Neural progenitor cell (in vitro differentiated cells): Measurements from ENCODE around the gene GPRC5B. TPM values are rescaled to one million over a fixed set of nuclear protein-coding genes. Genes with fewer than 3 reads are reported as not detected.

Experiments used
- DNase-seq: peaks from one replicate; pipeline ENCODE4 v3.0.0-alpha.2; 2016; ENCODE audit warnings: low spot score
- H2AFZ ChIP-seq: fragments of 200-600 bp; sonication (generic); replicated peaks from 2 replicates; pipeline ENCODE4 v1.6.1; 2016; ENCODE audit warnings: antibody characterized with exemption
- H3F3A ChIP-seq: fragments of 200-600 bp; sonication (generic); 2 replicates; pipeline ENCODE4 v1.6.1; 2016; ENCODE audit warnings: antibody characterized with exemption, low read depth
- H3K27ac ChIP-seq: fragments of 200-600 bp; sonication (generic); 2 replicates; pipeline ENCODE4 v1.5.1; 2016; ENCODE audit warnings: mild to moderate bottlenecking
- H3K27me3 ChIP-seq: fragments of 200-600 bp; sonication (generic); 2 replicates; pipeline ENCODE4 v1.6.1; 2016; ENCODE audit warnings: mild to moderate bottlenecking, moderate library complexity
- H3K36me3 ChIP-seq: fragments of 200-600 bp; sonication (generic); 2 replicates; pipeline ENCODE4 v1.5.1; 2016
- H3K4me1 ChIP-seq: fragments of 200-600 bp; sonication (generic); 2 replicates; pipeline ENCODE4 v1.6.1; 2016; ENCODE audit warnings: mixed run types
- H3K4me2 ChIP-seq: fragments of 200-600 bp; sonication (generic); 2 replicates; pipeline ENCODE4 v1.6.1; 2016
- H3K4me3 ChIP-seq: fragments of 200-600 bp; sonication (generic); 2 replicates; pipeline ENCODE4 v1.5.1; 2016
- H3K79me2 ChIP-seq: fragments of 200-600 bp; sonication (generic); 2 replicates; pipeline ENCODE4 v1.6.1; 2016; ENCODE audit warnings: low read depth
- H3K9ac ChIP-seq: fragments of 200-600 bp; sonication (generic); 2 replicates; pipeline ENCODE4 v1.6.1; 2016
- H3K9me3 ChIP-seq: fragments of 200-600 bp; sonication (generic); 2 replicates; pipeline ENCODE4 v1.5.1; 2016; ENCODE audit warnings: low read depth
- H4K20me1 ChIP-seq: fragments of 200-600 bp; sonication (generic); 2 replicates; pipeline ENCODE4 v1.6.1; 2016; ENCODE audit warnings: low read depth
- H3K27ac Mint-ChIP-seq: 3 replicates; pipeline ENCODE4 v1.8.0; 2021; ENCODE audit warnings: mixed read lengths
- H3K27me3 Mint-ChIP-seq: 2 replicates; pipeline ENCODE4 v1.8.0; 2022; ENCODE audit warnings: low read depth, mild to moderate bottlenecking, inconsistent platforms, moderate library complexity, mixed read lengths; ENCODE audit not compliant: insufficient read depth
- H3K36me3 Mint-ChIP-seq: 3 replicates; pipeline ENCODE4 v1.8.0; 2021; ENCODE audit warnings: mixed read lengths
- H3K4me1 Mint-ChIP-seq: 3 replicates; pipeline ENCODE4 v1.8.0; 2021; ENCODE audit warnings: mixed read lengths
- H3K4me3 Mint-ChIP-seq: 3 replicates; pipeline ENCODE4 v1.8.0; 2021; ENCODE audit warnings: mild to moderate bottlenecking, moderate library complexity, mixed read lengths
- H3K9me3 Mint-ChIP-seq: 3 replicates; pipeline ENCODE4 v1.8.0; 2020; ENCODE audit warnings: mixed read lengths
- CTCF ChIP-seq: fragments of 200-600 bp; sonication (generic); IDR thresholded peaks from 2 replicates; pipeline ENCODE4 v1.5.1; 2017; ENCODE audit warnings: antibody characterized with exemption, mild to moderate bottlenecking
- EZH2 ChIP-seq: fragments of 200-600 bp; sonication (generic); IDR thresholded peaks from 2 replicates; pipeline ENCODE4 v1.6.1; 2017; ENCODE audit warnings: antibody characterized with exemption, mild to moderate bottlenecking, moderate library complexity
- EZH2phosphoT487 ChIP-seq: fragments of 200-600 bp; sonication (generic); IDR thresholded peaks from 2 replicates; pipeline ENCODE4 v1.6.1; 2017; ENCODE audit warnings: antibody characterized with exemption
- total RNA-seq: library from RNA; depleted of rRNA; stranded (reverse); fragments of >200 nt; gene quantifications from 2 replicates; pipeline ENCODE4 v1.2.3, GENCODE V29; 2015; ENCODE audit warnings: low replicate concordance

The GPRC5B gene
- total RNA-seq, 1 donor from 2014 or later = 21.1 TPM

- Histone ChIP-seq H2AFZ (no peak overlapping the region), H3K9ac (no peak overlapping the region), H3K4me2 (peak overlapping the region; percentile 69), H3K27ac (peak overlapping the region; percentile 50), H3K27me3 (no peaks in the 10 kb centered on the region), H3F3A (peaks cover 32% of the 10 kb centered on the region), H3K4me1 (peaks cover 20% of the 10 kb centered on the region), H3K79me2 (no peaks in the 10 kb centered on the region), H3K4me3 (peak overlapping the region; percentile 12), H3K9me3 (no peaks in the 10 kb centered on the region), H3K36me3 (no peaks in the 10 kb centered on the region), H4K20me1 (peaks cover 15% of the 10 kb centered on the region)
- H3K9me3 Mint-ChIP-seq = no peaks in the 10 kb centered on the region
- H3K4me3 Mint-ChIP-seq = no peak overlapping the region
- peaks cover 26% of the 10 kb centered on the region for H3K4me1 Mint-ChIP-seq
- H3K36me3 Mint-ChIP-seq = peaks cover 13% of the 10 kb centered on the region
- H3K27ac Mint-ChIP-seq = peak overlapping the region; percentile 55
- DNase-seq = peak; percentile 80
- TF ChIP-seq EZH2 = no peak
- TF ChIP-seq EZH2phosphoT487 = peak; percentile 84
- no peaks in the 10 kb centered on the region for H3K27me3 Mint-ChIP-seq
Observed at GRCh38 chr16:19837331-19837980, 47.2 kb downstream of the GPRC5B start.

- Mint-ChIP-seq H3K4me3 (no peak overlapping the region), H3K27me3 (no peaks in the 10 kb centered on the region), H3K36me3 (peaks cover 19% of the 10 kb centered on the region), H3K4me1 (peaks cover 26% of the 10 kb centered on the region), H3K9me3 (no peaks in the 10 kb centered on the region), H3K27ac (no peak overlapping the region)
- H3K4me1 ChIP-seq = peaks cover 20% of the 10 kb centered on the region
- no peak for TF ChIP-seq CTCF
- no peak for TF ChIP-seq EZH2
- TF ChIP-seq EZH2phosphoT487 = no peak
- peaks cover 15% of the 10 kb centered on the region for H4K20me1 ChIP-seq
- no peak overlapping the region for H3K27ac ChIP-seq
- peaks cover 32% of the 10 kb centered on the region for H3F3A ChIP-seq
- no peak overlapping the region for H2AFZ ChIP-seq
- no peaks in the 10 kb centered on the region for H3K79me2 ChIP-seq
- H3K36me3 ChIP-seq = no peaks in the 10 kb centered on the region
- DNase-seq = no peak
- no peaks in the 10 kb centered on the region for H3K27me3 ChIP-seq
- H3K4me3 ChIP-seq = no peak overlapping the region
- H3K9ac ChIP-seq = no peak overlapping the region
- H3K4me2 ChIP-seq = no peak overlapping the region
- no peaks in the 10 kb centered on the region for H3K9me3 ChIP-seq
Observed at GRCh38 chr16:19835968-19836421, 48.7 kb downstream of the GPRC5B start.

GRCh38 chr16:19835196-19835595 is 49.5 kb downstream of the GPRC5B start:
- DNase-seq = no peak
- H3K27ac ChIP-seq = no peak overlapping the region
- peaks cover 15% of the 10 kb centered on the region for H4K20me1 ChIP-seq
- H3K4me3 Mint-ChIP-seq = no peak overlapping the region
- no peaks in the 10 kb centered on the region for H3K9me3 Mint-ChIP-seq
- H3K27me3 ChIP-seq = no peaks in the 10 kb centered on the region
- TF ChIP-seq EZH2phosphoT487 (no peak), EZH2 (no peak), CTCF (no peak)
- peaks cover 21% of the 10 kb centered on the region for H3K36me3 Mint-ChIP-seq
- H3K27ac Mint-ChIP-seq = no peak overlapping the region
- no peak overlapping the region for H3K4me3 ChIP-seq
- no peak overlapping the region for H2AFZ ChIP-seq
- no peaks in the 10 kb centered on the region for H3K36me3 ChIP-seq
- no peak overlapping the region for H3K9ac ChIP-seq
- peaks cover 20% of the 10 kb centered on the region for H3K4me1 ChIP-seq
- H3K9me3 ChIP-seq = no peaks in the 10 kb centered on the region
- H3K4me2 ChIP-seq = no peak overlapping the region
- peaks cover 32% of the 10 kb centered on the region for H3F3A ChIP-seq
- no peaks in the 10 kb centered on the region for H3K27me3 Mint-ChIP-seq
- peaks cover 21% of the 10 kb centered on the region for H3K4me1 Mint-ChIP-seq
- H3K79me2 ChIP-seq = no peaks in the 10 kb centered on the region

- no peak overlapping the region for H2AFZ ChIP-seq
- Mint-ChIP-seq H3K27ac (no peak overlapping the region), H3K36me3 (peaks cover 24% of the 10 kb centered on the region), H3K9me3 (no peaks in the 10 kb centered on the region), H3K4me1 (peaks cover 17% of the 10 kb centered on the region), H3K4me3 (no peak overlapping the region), H3K27me3 (peaks cover 2% of the 10 kb centered on the region)
- peaks cover 14% of the 10 kb centered on the region for H4K20me1 ChIP-seq
- H3K4me1 ChIP-seq = peaks cover 18% of the 10 kb centered on the region
- no peak for TF ChIP-seq EZH2phosphoT487
- no peak for TF ChIP-seq CTCF
- TF ChIP-seq EZH2 = no peak
- no peak for DNase-seq
- H3K4me3 ChIP-seq = no peak overlapping the region
- no peaks in the 10 kb centered on the region for H3K27me3 ChIP-seq
- H3F3A ChIP-seq = peaks cover 20% of the 10 kb centered on the region
- H3K9ac ChIP-seq = no peak overlapping the region
- H3K9me3 ChIP-seq = no peaks in the 10 kb centered on the region
- H3K79me2 ChIP-seq = no peaks in the 10 kb centered on the region
- H3K4me2 ChIP-seq = no peak overlapping the region
- H3K36me3 ChIP-seq = no peaks in the 10 kb centered on the region
- H3K27ac ChIP-seq = no peak overlapping the region
Observed at GRCh38 chr16:19833581-19833980, 51.1 kb downstream of the GPRC5B start.
